Activated CD8-positive, alpha-beta T cell treated with anti-CD3 and anti-CD28 coated beads, Interleukin-2, amount 10 ng/mL, durations not matched to agents 7 days and 5 days (primary cell): ENCODE measurements around the gene SNRPA1. TPM values are rescaled to one million over a fixed set of nuclear protein-coding genes. Genes with fewer than 3 reads are reported as not detected.

Experiments used
- total RNA-seq, 2 experiments: library from RNA; stranded (reverse); gene quantifications; one replicate each; pipeline ENCODE4 v1.2.3, GENCODE V29; 2021

Gene SNRPA1
- total RNA-seq, 2 experiments from 2014 or later = 138 to 144 TPM

Other genes starting within 250 kb of the SNRPA1 start
- gene CHSY1, start 43.2 kb downstream of the SNRPA1 start, total RNA-seq = 10 to 100 TPM; 44.6 to 46.4 TPM
- 10 to 100 TPM; 29.8 to 32.2 TPM for gene SELENOS, start 17.8 kb downstream of the SNRPA1 start, total RNA-seq
- under 1 TPM; 0.68 to 0.76 TPM for gene PCSK6, start 194.5 kb upstream of the SNRPA1 start, total RNA-seq